Mesenchymal stem cell (in vitro differentiated cells and primary cell): Measurements from ENCODE around the gene FNDC11.
A peak's percentile ranks its signal among the peaks of the same experiment; 100 is the strongest.

ENCODE experiments used
- DNase-seq: peaks from one replicate; pipeline ENCODE4 v3.0.0-alpha.2; 2013
- H2AFZ ChIP-seq: one replicate; pipeline ENCODE4 v1.6.1; 2013; ENCODE audit warnings: low read depth, mild to moderate bottlenecking, control low read depth, inconsistent platforms, low read length, moderate library complexity
- H2AK5ac ChIP-seq: 2 replicates; pipeline ENCODE4 v1.6.1; 2013; ENCODE audit warnings: low read length, moderate library complexity, mild to moderate bottlenecking, inconsistent platforms; ENCODE audit not compliant: severe bottlenecking
- H2BK120ac ChIP-seq: one replicate; pipeline ENCODE4 v1.6.1; 2013; ENCODE audit warnings: low read depth, mild to moderate bottlenecking, inconsistent platforms, low read length, moderate library complexity
- H2BK12ac ChIP-seq, 2 experiments: one replicate each; pipeline ENCODE4 v1.6.1; 2013; ENCODE audit warnings: inconsistent platforms in 2 of 2, low read length in 2 of 2, mild to moderate bottlenecking in 2 of 2, moderate library complexity in 2 of 2, control low read depth in 1 of 2
- H2BK15ac ChIP-seq: one replicate; pipeline ENCODE4 v1.6.1; 2013; ENCODE audit warnings: mild to moderate bottlenecking, low read depth, inconsistent platforms; ENCODE audit not compliant: poor library complexity, severe bottlenecking
- H2BK5ac ChIP-seq: 2 replicates; pipeline ENCODE4 v1.6.1; 2013; ENCODE audit warnings: low read depth, mild to moderate bottlenecking, low read length, control low read depth, inconsistent platforms; ENCODE audit not compliant: poor library complexity, severe bottlenecking
- H3K14ac ChIP-seq, 2 experiments: one replicate each; pipeline ENCODE4 v1.6.1; 2013; ENCODE audit warnings: inconsistent platforms in 2 of 2, low read length in 2 of 2, control low read depth in 1 of 2, mild to moderate bottlenecking in 1 of 2, moderate library complexity in 1 of 2
- H3K18ac ChIP-seq, 2 experiments: one replicate each; pipeline ENCODE4 v1.6.1; 2013; ENCODE audit warnings: inconsistent platforms in 2 of 2, low read length in 2 of 2, control low read depth in 1 of 2, low read depth in 1 of 2, mild to moderate bottlenecking in 1 of 2
- H3K23ac ChIP-seq, 2 experiments: one replicate each; pipeline ENCODE4 v1.6.1; 2013; ENCODE audit warnings: inconsistent platforms in 2 of 2, low read length in 2 of 2, mild to moderate bottlenecking in 2 of 2, moderate library complexity in 2 of 2, control low read depth in 1 of 2
- H3K27ac ChIP-seq: 2 replicates; pipeline ENCODE4 v1.5.1; 2013; ENCODE audit warnings: mild to moderate bottlenecking, moderate library complexity, low read length, control low read depth, inconsistent platforms; ENCODE audit not compliant: poor library complexity, severe bottlenecking
- H3K27me3 ChIP-seq, 2 experiments: 2 replicates each; pipeline versions ENCODE4 v1.6.1 to v1.7.0; 2013; ENCODE audit warnings: low read length in 2 of 2, mild to moderate bottlenecking in 2 of 2, moderate library complexity in 2 of 2, control low read depth in 1 of 2, inconsistent platforms in 1 of 2; ENCODE audit not compliant: control insufficient read depth in 1 of 2, insufficient read depth in 1 of 2
- H3K36me3 ChIP-seq, 2 experiments: 2 replicates each; pipeline versions ENCODE4 v1.6.1 to v1.7.0; 2013; ENCODE audit warnings: low read length in 2 of 2, control low read depth in 1 of 2, inconsistent platforms in 1 of 2, low read depth in 1 of 2, mild to moderate bottlenecking in 1 of 2; ENCODE audit not compliant: insufficient read depth in 2 of 2, control insufficient read depth in 1 of 2
- H3K4ac ChIP-seq, 2 experiments: one replicate each; pipeline ENCODE4 v1.6.1; 2013; ENCODE audit warnings: inconsistent platforms in 2 of 2, low read length in 2 of 2, mild to moderate bottlenecking in 2 of 2, moderate library complexity in 2 of 2, control low read depth in 1 of 2, low read depth in 1 of 2
- H3K4me1 ChIP-seq: 2 replicates; pipeline ENCODE4 v1.6.1; 2013; ENCODE audit warnings: low read depth, low read length, control low read depth; ENCODE audit not compliant: control insufficient read depth, insufficient read depth
- H3K4me2 ChIP-seq: 2 replicates; pipeline ENCODE4 v1.6.1; 2013; ENCODE audit warnings: low read length, mild to moderate bottlenecking, inconsistent platforms; ENCODE audit not compliant: poor library complexity, severe bottlenecking
- H3K4me3 ChIP-seq, 2 experiments: 2 replicates each; pipeline versions ENCODE4 v1.5.1 to v1.7.0; 2013; ENCODE audit warnings: low read length in 2 of 2, mild to moderate bottlenecking in 2 of 2, control low read depth in 1 of 2, low read depth in 1 of 2; ENCODE audit not compliant: insufficient read depth in 1 of 2
- H3K79me1 ChIP-seq: replicated peaks from 2 replicates; pipeline ENCODE4 v1.6.1; 2013; ENCODE audit warnings: mild to moderate bottlenecking, control low read depth, low read length, inconsistent platforms; ENCODE audit not compliant: poor library complexity, severe bottlenecking
- H3K9ac ChIP-seq: 2 replicates; pipeline ENCODE4 v1.7.0; 2013; ENCODE audit warnings: mild to moderate bottlenecking, low read length, moderate library complexity
- H3K9me3 ChIP-seq: 2 replicates; pipeline ENCODE4 v1.7.0; 2013; ENCODE audit warnings: mild to moderate bottlenecking, low read length; ENCODE audit not compliant: control insufficient read depth
- H4K8ac ChIP-seq: one replicate; pipeline ENCODE4 v1.6.1; 2013; ENCODE audit warnings: inconsistent platforms, mild to moderate bottlenecking, low read length, moderate library complexity
- H4K91ac ChIP-seq: one replicate; pipeline ENCODE4 v1.6.1; 2013; ENCODE audit warnings: mild to moderate bottlenecking, low read length, inconsistent platforms
- WGBS: methylation state at CpG from one replicate; pipeline ENCODE4 v1.1.7; 2013; ENCODE audit warnings: mixed read lengths; 5-methylcytosine and 5-hydroxymethylcytosine counted together

Gene FNDC11

DNA sequence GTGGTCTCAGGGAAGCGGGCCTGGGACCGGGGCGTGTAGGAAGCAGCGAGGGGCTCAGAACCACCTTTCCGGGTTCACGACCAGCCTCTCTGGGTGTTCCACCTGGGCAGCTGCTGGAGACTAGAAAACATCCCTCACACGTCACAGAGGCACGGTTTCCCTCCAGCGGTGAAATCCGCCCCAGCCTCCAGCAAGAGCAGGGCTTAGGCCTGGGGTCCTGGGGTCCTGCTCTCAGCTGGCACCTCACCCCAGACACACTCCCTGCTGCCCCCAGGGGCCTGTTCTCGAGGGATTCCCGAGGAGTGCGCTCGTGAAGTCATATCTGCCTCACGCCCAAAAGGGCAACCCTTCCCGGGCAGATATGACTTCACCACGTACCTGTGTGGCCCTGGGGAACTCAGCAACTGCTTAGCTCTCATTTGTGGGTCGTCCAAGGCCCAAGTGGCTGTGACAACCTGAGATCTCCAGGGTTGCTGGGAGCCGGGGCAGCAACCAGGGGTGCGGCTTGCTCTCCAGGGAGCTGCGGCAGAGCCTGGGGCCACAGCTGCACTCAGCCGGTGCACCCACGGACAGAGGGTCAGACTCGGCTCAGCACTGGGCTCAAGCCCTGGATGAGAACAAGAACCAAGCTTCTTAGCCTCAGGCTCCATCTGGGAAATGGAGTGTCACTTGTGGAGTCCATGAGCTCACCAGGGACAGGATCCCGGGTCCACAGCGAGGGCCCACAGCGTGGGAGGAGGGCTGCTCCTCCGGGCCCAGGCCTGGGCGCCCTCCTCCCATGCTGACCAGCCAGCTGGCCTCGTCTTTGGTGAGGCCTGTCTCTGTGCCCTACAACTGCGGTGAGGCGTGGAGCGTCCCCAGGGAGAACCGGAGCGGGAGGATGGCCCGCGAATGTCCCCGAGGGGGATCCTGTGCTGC, 661 bp downstream of the FNDC11 start:
- H3K79me1 ChIP-seq: no peaks in the 10 kb centered on the region
- H4K91ac ChIP-seq: peak overlapping the region; percentile 18
- peak overlapping the region in 1 of 2 experiments; percentile 21 for H2BK12ac ChIP-seq
- no peak for DNase-seq
- no peak overlapping the region for H2AFZ ChIP-seq
- peak overlapping the region in 1 of 2 experiments; percentile 38 for H3K23ac ChIP-seq
- H3K9me3 ChIP-seq: no peaks in the 10 kb centered on the region
- WGBS: 73% methylated on average over 38 of the region's 38 CpGs
- H3K4ac ChIP-seq: peak overlapping the region in 1 of 2 experiments; percentile 18
- peak overlapping the region; percentile 47 for H4K8ac ChIP-seq
- no peak overlapping the region for H2BK120ac ChIP-seq
- peak overlapping the region in 1 of 2 experiments; percentile 64 for H3K4me3 ChIP-seq
- no peak overlapping the region for H3K9ac ChIP-seq
- H3K4me1 ChIP-seq: peaks cover 24% of the 10 kb centered on the region
- peak overlapping the region; percentile 55 for H2BK15ac ChIP-seq
- peak overlapping the region in 1 of 2 experiments; percentile 90 for H3K18ac ChIP-seq
- H3K27ac ChIP-seq: no peak overlapping the region
- no peak overlapping the region for H3K14ac ChIP-seq
- H3K4me2 ChIP-seq: peak overlapping the region; percentile 88
- no peak overlapping the region for H2BK5ac ChIP-seq
- H3K27me3 ChIP-seq: peaks cover 0 to 24% of the 10 kb centered on the region in 2 experiments
- peaks cover 8 to 17% of the 10 kb centered on the region in 2 experiments for H3K36me3 ChIP-seq
- no peak overlapping the region for H2AK5ac ChIP-seq

DNA sequence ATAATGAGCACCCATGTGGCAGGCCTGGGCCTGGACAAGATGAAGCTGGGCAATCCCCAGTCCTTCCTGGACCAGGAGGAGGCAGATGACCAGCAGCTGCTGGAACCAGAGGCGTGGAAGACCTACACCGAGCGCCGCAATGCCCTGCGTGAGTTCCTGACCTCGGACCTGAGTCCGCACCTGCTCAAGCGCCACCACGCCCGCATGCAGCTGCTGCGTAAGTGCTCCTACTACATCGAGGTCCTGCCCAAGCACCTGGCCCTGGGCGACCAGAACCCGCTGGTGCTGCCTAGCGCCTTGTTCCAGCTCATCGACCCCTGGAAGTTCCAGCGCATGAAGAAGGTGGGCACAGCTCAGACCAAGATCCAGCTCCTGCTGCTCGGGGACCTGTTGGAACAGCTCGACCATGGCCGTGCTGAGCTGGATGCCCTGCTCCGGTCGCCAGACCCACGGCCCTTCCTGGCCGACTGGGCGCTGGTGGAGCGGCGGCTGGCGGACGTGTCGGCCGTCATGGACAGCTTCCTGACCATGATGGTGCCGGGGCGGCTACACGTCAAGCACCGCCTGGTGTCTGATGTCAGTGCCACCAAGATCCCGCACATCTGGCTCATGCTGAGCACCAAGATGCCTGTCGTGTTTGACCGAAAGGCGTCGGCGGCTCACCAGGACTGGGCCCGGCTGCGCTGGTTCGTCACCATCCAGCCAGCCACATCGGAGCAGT, 1.9 kb downstream of the FNDC11 start:
- Histone ChIP-seq H3K18ac (no peak overlapping the region), H3K9me3 (no peaks in the 10 kb centered on the region), H2BK120ac (no peak overlapping the region), H2BK15ac (no peak overlapping the region), H2AK5ac (no peak overlapping the region), H3K27me3 (peaks cover 0 to 12% of the 10 kb centered on the region in 2 experiments), H4K8ac (no peak overlapping the region), H2AFZ (no peak overlapping the region), H3K14ac (peak overlapping the region in 1 of 2 experiments; percentile 8), H2BK5ac (no peak overlapping the region), H4K91ac (no peak overlapping the region), H3K4me1 (peaks cover 24% of the 10 kb centered on the region), H3K9ac (no peak overlapping the region), H3K4ac (no peak overlapping the region), H3K4me2 (no peak overlapping the region), H3K4me3 (no peak overlapping the region), H3K23ac (no peak overlapping the region), H3K36me3 (peaks cover 20 to 29% of the 10 kb centered on the region in 2 experiments), H3K79me1 (no peaks in the 10 kb centered on the region), H2BK12ac (no peak overlapping the region), H3K27ac (no peak overlapping the region)
- 97% methylated on average over 45 of the region's 45 CpGs for WGBS
- DNase-seq: no peak

GRCh38 chr20:63556873-63557478, 3.0 kb downstream of the FNDC11 start:
- Histone ChIP-seq H3K79me1 (no peaks in the 10 kb centered on the region), H2BK12ac (no peak overlapping the region), H3K36me3 (peaks cover 31 to 41% of the 10 kb centered on the region in 2 experiments), H2BK120ac (no peak overlapping the region), H3K14ac (no peak overlapping the region), H3K18ac (no peak overlapping the region), H2AFZ (no peak overlapping the region), H3K27ac (no peak overlapping the region), H2AK5ac (no peak overlapping the region), H2BK15ac (no peak overlapping the region), H3K4me2 (no peak overlapping the region), H3K9me3 (no peaks in the 10 kb centered on the region), H3K23ac (no peak overlapping the region), H3K9ac (no peak overlapping the region), H3K4me3 (no peak overlapping the region), H4K91ac (peak overlapping the region; percentile 18), H3K4me1 (peaks cover 24% of the 10 kb centered on the region), H3K27me3 (peaks cover 0 to 8% of the 10 kb centered on the region in 2 experiments), H2BK5ac (no peak overlapping the region), H4K8ac (peak overlapping the region; percentile 35), H3K4ac (no peak overlapping the region)
- no peak for DNase-seq
- WGBS: 78% methylated on average over 23 of the region's 23 CpGs
